Parathyroid adenoma (tissue), 2 donors: ENCODE data around the gene RAET1G.
"Not testable (repeated sequence)": the region's sequence is repeated elsewhere in the genome, so short reads cannot be mapped to it uniquely, and the experiment has no call there.

Source experiments
- H2AFZ ChIP-seq: fragments of 300-600 bp; sonication (generic); one replicate; pipeline ENCODE4 v1.7.0; 2017; ENCODE audit warnings: antibody characterized with exemption, mild to moderate bottlenecking
- H3K27ac ChIP-seq: fragments of 300-600 bp; sonication (generic); one replicate; pipeline ENCODE4 v1.7.0; 2017
- H3K27me3 ChIP-seq: fragments of 300-600 bp; sonication (generic); one replicate; pipeline ENCODE4 v1.7.0; 2017; ENCODE audit warnings: low read length; ENCODE audit not compliant: control insufficient read depth, insufficient read depth
- H3K36me3 ChIP-seq: fragments of 300-600 bp; sonication (generic); one replicate; pipeline ENCODE4 v1.7.0; 2017; ENCODE audit warnings: low read length; ENCODE audit not compliant: control insufficient read depth, insufficient read depth
- H3K4me1 ChIP-seq: fragments of 300-600 bp; sonication (generic); one replicate; pipeline ENCODE4 v1.7.0; 2017; ENCODE audit warnings: control low read depth
- H3K4me2 ChIP-seq: fragments of 300-600 bp; sonication (generic); one replicate; pipeline ENCODE4 v1.7.0; 2017; ENCODE audit warnings: low read length
- H3K4me3 ChIP-seq: fragments of 300-600 bp; sonication (generic); one replicate; pipeline ENCODE4 v1.7.0; 2017; ENCODE audit warnings: low read depth, low read length
- H3K79me2 ChIP-seq: fragments of 300-600 bp; sonication (generic); one replicate; pipeline ENCODE4 v1.7.0; 2017; ENCODE audit warnings: control low read depth
- H3K9ac ChIP-seq: fragments of 300-600 bp; sonication (generic); one replicate; pipeline ENCODE4 v1.7.0; 2017; ENCODE audit warnings: mild to moderate bottlenecking
- H3K9me3 ChIP-seq: fragments of 300-600 bp; sonication (generic); one replicate; pipeline ENCODE4 v1.7.0; 2017; ENCODE audit warnings: low read length; ENCODE audit not compliant: control insufficient read depth
- CTCF ChIP-seq: fragments of 300-600 bp; sonication (generic); IDR thresholded peaks from one replicate; pipeline ENCODE4 v1.7.0; 2017; ENCODE audit warnings: antibody characterized with exemption, mild to moderate bottlenecking
- donor health status: primary hyperparathyroidism.

The RAET1G gene

GRCh38 chr6:149938571-149939355 is 15.8 kb upstream of the RAET1G start:
- Histone ChIP-seq H3K36me3 (no peaks in the 10 kb centered on the region), H3K27me3 (no peaks in the 10 kb centered on the region), H3K4me3 (peak overlapping the region; percentile 34), H3K4me2 (peak overlapping the region; percentile 77), H3K9ac (no peak overlapping the region), H3K4me1 (peaks cover 3% of the 10 kb centered on the region), H3K9me3 (no peaks in the 10 kb centered on the region), H2AFZ (peak overlapping the region; percentile 56), H3K79me2 (no peaks in the 10 kb centered on the region), H3K27ac (no peak overlapping the region)
- no peak for TF ChIP-seq CTCF

GRCh38 chr6:149938013-149938570 is 15.2 kb upstream of the RAET1G start:
- not testable (repeated sequence) for H3K9ac ChIP-seq, H3K4me1 ChIP-seq, H3K27ac ChIP-seq, H3K36me3 ChIP-seq, H3K9me3 ChIP-seq, H3K79me2 ChIP-seq, H3K27me3 ChIP-seq
- peak overlapping the region; percentile 77 for H3K4me2 ChIP-seq
- peak overlapping the region; percentile 56 for H2AFZ ChIP-seq
- peak overlapping the region; percentile 34 for H3K4me3 ChIP-seq

GRCh38 chr6:149936743-149937142 is 13.8 kb upstream of the RAET1G start:
- Histone ChIP-seq H3K27ac (no peak overlapping the region), H3K27me3 (no peaks in the 10 kb centered on the region), H3K9me3 (no peaks in the 10 kb centered on the region), H3K4me3 (no peak overlapping the region), H2AFZ (no peak overlapping the region), H3K9ac (no peak overlapping the region), H3K36me3 (no peaks in the 10 kb centered on the region), H3K4me2 (no peak overlapping the region), H3K79me2 (no peaks in the 10 kb centered on the region), H3K4me1 (no peaks in the 10 kb centered on the region)
- TF ChIP-seq CTCF, result no peak

GRCh38 chr6:149935668-149936067 is 12.7 kb upstream of the RAET1G start:
- no peak overlapping the region for H3K4me2 ChIP-seq
- no peaks in the 10 kb centered on the region for H3K9me3 ChIP-seq
- H2AFZ ChIP-seq, result no peak overlapping the region
- H3K9ac ChIP-seq, result no peak overlapping the region
- no peaks in the 10 kb centered on the region for H3K4me1 ChIP-seq
- no peaks in the 10 kb centered on the region for H3K36me3 ChIP-seq
- no peak overlapping the region for H3K4me3 ChIP-seq
- H3K27ac ChIP-seq, result no peak overlapping the region
- no peaks in the 10 kb centered on the region for H3K79me2 ChIP-seq
- no peaks in the 10 kb centered on the region for H3K27me3 ChIP-seq
- no peak for TF ChIP-seq CTCF

- Histone ChIP-seq H3K36me3 (no peaks in the 10 kb centered on the region), H3K4me3 (no peak overlapping the region), H3K4me2 (no peak overlapping the region), H3K9me3 (no peaks in the 10 kb centered on the region), H3K4me1 (no peaks in the 10 kb centered on the region), H2AFZ (no peak overlapping the region), H3K79me2 (no peaks in the 10 kb centered on the region), H3K27me3 (no peaks in the 10 kb centered on the region), H3K9ac (no peak overlapping the region), H3K27ac (no peak overlapping the region)
- TF ChIP-seq CTCF, result no peak
These were observed 12.3 kb upstream of the RAET1G start for GRCh38 chr6:149935246-149935645.
